GM12892 (cell line): Measurements from ENCODE around the gene POLR3F.

Source experiments
- POLR2AphosphoS5 ChIP-seq: IDR thresholded peaks from 2 replicates; pipeline ENCODE4 v1.6.1; 2011; ENCODE audit warnings: low read depth, low read length, control low read depth
- TAF1 ChIP-seq: IDR thresholded peaks from 2 replicates; pipeline ENCODE4 v1.6.1; 2011; ENCODE audit warnings: low read depth, mild to moderate bottlenecking, control low read depth, low read length, borderline replicate concordance

GRCh38 chr20:18515973-18516372, 48.8 kb downstream of the POLR3F start:
- TF ChIP-seq TAF1: no peak
- TF ChIP-seq POLR2AphosphoS5: no peak
